ENCODE data around the gene CHL1. TPM values are rescaled to one million over a fixed set of nuclear protein-coding genes. Genes with fewer than 3 reads are reported as not detected.
A peak's percentile ranks its signal among the peaks of the same experiment; 100 is the strongest.
"Not testable (repeated sequence)": the region's sequence is repeated elsewhere in the genome, so short reads cannot be mapped to it uniquely, and the experiment has no call there.

CHL1 gene
- total RNA-seq, 1 donor from 2014 or later = 19.0 TPM

GRCh38 chr3:364287-364686 is 167.7 kb downstream of the CHL1 start:
- intact Hi-C loops (cut with micrococcal nuclease) = no loop called here
- no peak for DNase-seq
- no peak for ATAC-seq

- ATAC-seq (no peak), DNase-seq (no peak)
- intact Hi-C loops (cut with micrococcal nuclease) = no loop called here
Observed at GRCh38 chr3:365268-365667, 168.7 kb downstream of the CHL1 start.

- ATAC-seq; intact Hi-C loops (cut with micrococcal nuclease); DNase-seq: not testable (repeated sequence)
Observed at GRCh38 chr3:366253-366652, 169.7 kb downstream of the CHL1 start.

DNA sequence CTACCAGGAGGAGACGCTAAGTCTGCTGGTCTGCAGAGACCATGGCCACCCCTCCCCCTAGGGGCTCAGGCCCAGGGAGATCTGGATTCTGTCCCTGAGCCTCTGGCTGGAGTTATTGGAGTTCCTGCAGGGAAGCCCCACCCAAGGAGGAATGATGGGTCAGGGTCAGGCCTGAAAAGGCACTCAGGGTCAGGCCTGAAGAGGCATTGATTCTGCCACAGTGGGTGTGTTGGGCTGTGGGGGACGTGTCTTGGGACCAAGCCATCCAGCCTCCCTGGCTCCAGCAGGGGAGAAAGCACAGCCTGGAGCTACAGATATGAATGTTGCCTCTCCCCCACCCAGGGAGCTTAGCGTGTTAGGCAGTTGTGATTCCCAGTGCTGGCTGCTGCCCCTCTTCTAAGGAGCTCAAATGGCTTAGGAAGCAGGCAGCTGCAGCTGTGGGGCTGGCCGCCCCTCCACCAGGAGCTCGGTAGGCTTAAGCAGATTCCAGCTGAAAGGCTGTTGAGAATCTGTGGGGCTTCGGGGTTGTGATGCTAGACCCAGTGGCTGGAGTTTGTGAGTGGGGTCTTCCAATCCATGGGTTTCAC is 176.7 kb downstream of the CHL1 start:
- intact Hi-C loops (cut with micrococcal nuclease) = no loop called here
- no peak for DNase-seq
- ATAC-seq = no peak

DNA sequence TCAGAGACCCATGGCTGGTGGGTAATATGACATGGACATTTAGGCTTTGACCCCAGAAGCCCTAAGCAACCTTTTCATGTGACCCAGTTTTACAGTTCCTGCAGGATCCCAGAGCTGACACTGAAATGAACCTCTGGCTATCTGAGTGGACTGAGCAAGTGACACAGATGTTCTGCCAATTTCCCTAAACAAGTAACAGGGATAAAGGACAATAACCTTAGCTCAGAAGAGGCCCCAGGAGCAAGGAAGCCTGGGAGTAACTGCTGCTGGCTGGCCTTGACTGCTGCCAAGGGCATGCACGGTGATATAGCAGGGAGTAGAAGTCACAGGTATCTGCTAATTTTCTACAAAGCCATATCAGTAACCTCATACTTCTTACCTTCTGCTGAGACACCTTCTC is 177.9 kb downstream of the CHL1 start:
- peak; percentile 85 for ATAC-seq
- intact Hi-C loops (cut with micrococcal nuclease) = no loop called here
- DNase-seq = peak; percentile 31

- no peak for ATAC-seq
- DNase-seq = no peak
- intact Hi-C loops (cut with micrococcal nuclease) = no loop called here
Observed at GRCh38 chr3:377158-377561, 180.6 kb downstream of the CHL1 start.

GRCh38 chr3:380801-381200 is 184.2 kb downstream of the CHL1 start:
- intact Hi-C loops (cut with micrococcal nuclease) = no loop called here
- no peak for ATAC-seq
- DNase-seq = no peak

DNA sequence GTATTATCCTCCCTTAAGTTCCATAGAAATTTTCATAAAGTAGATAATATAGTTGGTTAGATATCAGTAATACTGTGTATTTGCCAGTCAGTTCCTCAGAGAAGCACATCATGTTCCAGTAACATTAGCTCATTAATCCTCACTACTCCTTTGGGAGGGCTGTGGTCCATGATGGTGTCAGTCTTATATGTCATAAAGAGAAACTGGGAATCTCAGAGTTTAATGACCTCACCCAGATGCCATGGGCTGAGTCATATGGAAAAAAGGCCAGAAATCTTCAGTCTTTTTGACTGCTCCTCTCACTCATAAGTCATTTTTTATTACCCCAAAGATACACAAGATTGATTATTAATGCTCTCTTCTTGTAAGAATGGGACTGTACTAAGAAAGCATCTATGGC is 188.6 kb downstream of the CHL1 start:
- intact Hi-C loops (cut with micrococcal nuclease) = no loop called here
- DNase-seq = no peak
- no peak for ATAC-seq

- ATAC-seq = no peak
- intact Hi-C loops (cut with micrococcal nuclease) = no loop called here
- DNase-seq = no peak
Observed at GRCh38 chr3:394775-395174, 198.2 kb downstream of the CHL1 start.

DNA sequence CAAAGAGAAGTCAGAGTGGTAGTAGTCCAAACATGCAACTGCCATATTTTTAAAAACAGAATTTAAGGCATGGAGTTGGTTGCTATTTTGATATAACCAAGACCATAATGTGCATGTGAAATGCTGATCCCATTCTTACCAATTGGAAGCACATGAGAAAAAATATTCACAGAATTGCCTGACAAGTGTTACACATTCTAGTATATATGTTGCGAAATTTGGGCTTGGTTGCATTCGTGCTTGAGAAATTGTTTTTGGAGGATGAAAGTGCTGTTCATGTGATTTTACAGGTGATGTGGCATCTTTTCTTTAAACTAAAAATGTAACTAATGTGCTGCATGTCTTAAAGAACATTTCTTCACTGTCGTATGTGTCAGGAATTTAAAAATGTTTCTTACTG is 199.7 kb downstream of the CHL1 start:
- no peak for ATAC-seq
- DNase-seq = no peak
- intact Hi-C loops (cut with micrococcal nuclease) = no loop called here

- intact Hi-C loops (cut with micrococcal nuclease) = no loop called here
- ATAC-seq = no peak
- no peak for DNase-seq
Observed at GRCh38 chr3:399647-400046, 203.1 kb downstream of the CHL1 start.

DNA sequence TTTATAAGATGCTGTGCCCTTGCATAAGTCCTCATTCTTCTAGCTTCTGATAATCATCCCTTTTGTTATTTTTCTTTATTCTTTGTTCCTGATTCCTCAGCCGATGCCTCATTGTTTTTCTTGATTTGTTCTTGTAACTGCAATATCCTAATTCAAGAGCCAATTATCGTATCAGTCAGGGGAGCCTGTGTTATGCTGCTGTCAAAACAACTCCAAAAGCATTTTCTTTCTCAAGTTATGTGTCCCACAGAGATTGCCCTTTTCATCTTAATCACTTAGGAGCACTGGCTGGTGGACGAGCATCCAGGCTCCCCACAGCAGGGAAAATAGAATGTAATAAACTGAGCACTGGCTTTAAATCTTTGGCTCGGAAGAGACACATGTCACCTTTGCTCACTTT is 207.3 kb downstream of the CHL1 start:
- ATAC-seq = no peak
- intact Hi-C loops (cut with micrococcal nuclease) = no loop called here

DNA sequence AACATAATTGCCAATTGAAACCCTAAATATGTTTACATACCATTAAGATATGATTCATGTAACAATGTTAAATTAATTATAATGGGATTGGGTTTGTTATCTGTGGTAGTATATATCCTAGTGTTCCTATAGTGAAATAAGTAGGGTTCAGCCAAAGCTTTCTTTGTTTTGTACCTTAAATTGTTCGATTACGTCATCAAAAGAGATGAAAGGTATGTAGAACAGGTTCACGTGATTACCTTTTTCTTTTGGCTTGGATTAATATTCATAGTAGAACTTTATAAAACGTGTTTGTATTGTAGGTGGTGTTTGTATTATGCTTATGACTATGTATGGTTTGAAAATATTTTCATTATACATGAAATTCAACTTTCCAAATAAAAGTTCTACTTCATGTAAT is 212.4 kb downstream of the CHL1 start:
- no peak for DNase-seq
- intact Hi-C loops (cut with micrococcal nuclease) = no loop called here
- ATAC-seq = no peak

More for the DNA sequence above, 207.3 kb downstream of the CHL1 start:
- DNase-seq = no peak

DNA sequence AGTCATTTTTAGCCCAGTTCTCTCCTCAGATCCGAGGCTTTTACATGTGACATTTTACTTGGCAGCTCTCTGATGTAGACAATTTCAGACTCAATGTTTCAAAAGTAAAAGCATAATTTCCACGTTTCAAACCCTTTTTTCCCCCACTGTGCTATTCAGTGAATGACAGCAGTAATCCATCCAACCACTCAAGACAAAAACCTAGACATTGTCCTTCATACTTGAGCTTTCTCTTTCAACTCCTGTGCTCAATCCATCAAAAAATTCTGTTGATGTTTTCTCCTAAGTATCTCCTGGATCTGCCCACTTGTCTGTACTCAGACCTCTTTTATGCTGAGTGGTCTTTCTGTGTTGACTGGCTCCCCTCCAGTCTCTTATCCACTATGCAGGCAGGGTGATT is 214.7 kb downstream of the CHL1 start:
- DNase-seq (no peak), ATAC-seq (no peak)
- intact Hi-C loops (cut with micrococcal nuclease) = no loop called here

DNA sequence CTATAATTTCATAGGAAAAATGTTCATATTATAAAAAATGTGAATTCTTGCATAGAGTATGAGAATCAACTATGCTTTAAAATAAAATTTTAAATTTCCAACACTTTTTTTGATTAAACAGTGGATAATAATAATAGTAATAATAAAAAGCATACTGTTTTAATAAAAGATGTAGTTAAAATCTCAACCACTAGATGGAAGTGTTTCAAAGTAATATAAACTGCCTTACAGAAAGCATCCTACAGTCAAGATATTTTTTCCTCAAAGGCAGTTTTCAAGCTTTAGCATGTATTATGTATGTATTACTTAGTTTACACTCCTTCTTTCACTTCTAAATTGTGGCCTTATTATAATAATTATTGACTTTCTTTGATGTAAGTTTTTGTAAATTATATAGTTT is 217.5 kb downstream of the CHL1 start:
- ATAC-seq = no peak
- intact Hi-C loops (cut with micrococcal nuclease) = no loop called here

GRCh38 chr3:418239-418929 is 221.8 kb downstream of the CHL1 start:
- DNase-seq = no peak
- no peak for ATAC-seq
- intact Hi-C loops (cut with micrococcal nuclease) = no loop called here

More for the DNA sequence above, 217.5 kb downstream of the CHL1 start:
- DNase-seq = no peak

GRCh38 chr3:420584-420983 is 224.0 kb downstream of the CHL1 start:
- no peak for DNase-seq

DNA sequence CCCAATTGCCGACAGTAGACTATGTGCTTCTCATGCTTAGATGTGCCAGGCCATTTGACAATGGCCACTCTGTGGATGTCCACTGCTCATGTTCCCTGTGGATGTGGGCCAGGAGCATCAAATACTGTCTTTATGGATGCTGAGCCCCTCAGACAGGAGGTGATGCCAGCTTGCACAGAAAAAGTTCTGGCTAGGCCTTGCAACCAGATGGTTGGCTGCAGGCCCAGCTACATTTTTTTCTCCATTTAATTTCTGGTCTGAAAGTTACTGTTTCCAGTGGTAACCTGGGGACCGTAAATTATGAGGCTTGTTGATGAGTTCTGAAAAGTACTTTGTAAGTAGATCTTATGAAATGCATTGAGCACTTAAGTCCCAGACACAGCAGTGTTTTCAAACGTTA is 228.5 kb downstream of the CHL1 start:
- DNase-seq = no peak
- intact Hi-C loops (cut with micrococcal nuclease) = no loop called here
- ATAC-seq = no peak

More at GRCh38 chr3:420584-420983, 224.0 kb downstream of the CHL1 start:
- ATAC-seq = no peak
- intact Hi-C loops (cut with micrococcal nuclease) = no loop called here

DNA sequence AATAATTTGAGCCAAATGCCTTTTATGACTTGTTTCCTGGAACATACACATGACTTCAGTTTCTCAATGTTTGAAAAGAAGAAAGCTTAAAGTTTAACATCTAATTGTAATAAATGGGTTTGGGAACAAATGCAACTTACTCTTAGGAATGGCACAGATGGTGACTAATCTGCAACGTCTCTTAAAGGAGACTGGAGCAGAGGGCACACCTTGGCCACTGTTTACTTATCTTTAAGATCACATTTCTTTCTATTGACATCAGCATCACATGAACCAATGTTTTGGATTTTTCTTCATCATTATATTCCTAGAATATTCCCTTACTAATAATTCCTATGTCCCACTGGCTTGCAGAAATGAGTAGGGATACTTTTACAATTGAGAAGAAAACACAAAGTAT is 229.5 kb downstream of the CHL1 start:
- intact Hi-C loops (cut with micrococcal nuclease) = no loop called here
- DNase-seq (no peak), ATAC-seq (no peak)

DNA sequence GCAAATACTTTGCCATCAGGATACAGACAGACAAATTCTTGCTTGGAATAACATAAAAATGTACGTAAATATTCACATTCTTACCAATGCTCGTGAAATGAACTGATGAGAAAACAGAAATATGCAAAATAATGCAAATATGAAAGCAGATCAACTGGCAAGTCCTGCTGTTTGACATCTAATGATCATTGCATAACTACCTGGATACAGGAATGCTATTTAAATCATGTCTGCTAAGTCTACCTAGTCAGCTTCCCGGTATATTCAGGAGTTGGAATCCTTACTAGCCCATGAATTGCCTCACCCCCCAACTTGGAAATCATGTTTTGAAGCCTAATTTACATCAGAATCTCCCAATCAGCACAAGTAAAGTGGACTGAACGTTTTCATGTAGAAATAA is 230.6 kb downstream of the CHL1 start:
- DNase-seq (no peak), ATAC-seq (no peak)
- intact Hi-C loops (cut with micrococcal nuclease) = no loop called here

GRCh38 chr3:430186-430585 is 233.6 kb downstream of the CHL1 start:
- intact Hi-C loops (cut with micrococcal nuclease) = no loop called here

More at GRCh38 chr3:430186-430585, 233.6 kb downstream of the CHL1 start:
- DNase-seq = no peak
- no peak for ATAC-seq
